Astrocyte of the spinal cord (primary cell): Measurements from ENCODE around the gene PWWP2B.

Experiments used
- DNase-seq: peaks from one replicate; pipeline ENCODE4 v3.0.0; 2011; ENCODE audit warnings: low read depth, low spot score
- H3K4me3 ChIP-seq: 2 replicates; pipeline ENCODE4 v1.5.1; 2011; ENCODE audit warnings: low read depth, mild to moderate bottlenecking, low read length, moderate library complexity
- CTCF ChIP-seq: IDR thresholded peaks from 2 replicates; pipeline ENCODE4 v1.5.1; 2012; ENCODE audit warnings: low read depth, mild to moderate bottlenecking, low read length, inconsistent platforms
- in situ Hi-C: cut with HindIII; loops from 2 replicates; pipeline ENCODE4 v1.10.0; 2017; ENCODE audit warnings: low sequenced_read_pairs

Gene PWWP2B

GRCh38 chr10:132427006-132427771, 30.2 kb downstream of the PWWP2B start:
- no peak for DNase-seq
- H3K4me3 ChIP-seq = no peak overlapping the region
- TF ChIP-seq CTCF = no peak
- in situ Hi-C loops = no loop called here

GRCh38 chr10:132427939-132428367, 31.0 kb downstream of the PWWP2B start:
- in situ Hi-C loops = no loop called here
- DNase-seq = no peak
- H3K4me3 ChIP-seq = no peak overlapping the region
- TF ChIP-seq CTCF = no peak

- in situ Hi-C loops = no loop called here
- H3K4me3 ChIP-seq = no peak overlapping the region
- DNase-seq = no peak
- TF ChIP-seq CTCF = no peak
These were observed 31.5 kb downstream of the PWWP2B start for GRCh38 chr10:132428486-132428995.

- no peak for TF ChIP-seq CTCF
- in situ Hi-C loops = no loop called here
- H3K4me3 ChIP-seq = no peak overlapping the region
- no peak for DNase-seq
These were observed 32.6 kb downstream of the PWWP2B start for GRCh38 chr10:132429281-132430230.

- in situ Hi-C loops = no loop called here
- DNase-seq = no peak
- H3K4me3 ChIP-seq = no peak overlapping the region
- TF ChIP-seq CTCF = no peak
These were observed 33.3 kb downstream of the PWWP2B start for GRCh38 chr10:132430231-132430743.

- no peak for DNase-seq
- no peak for TF ChIP-seq CTCF
- no peak overlapping the region for H3K4me3 ChIP-seq
- in situ Hi-C loops = no loop called here
These were observed 33.9 kb downstream of the PWWP2B start for GRCh38 chr10:132430861-132431271.
